SK-N-SH treated with all-trans-retinoic acid at 6 μM for 48 hours (cell line): ENCODE results near the gene DCLK2.

Source experiments
- ATAC-seq: fragments of 200-7000 bp; cut with Tn5 transposase; 3 replicates; pipeline ENCODE4 v1.9.1; 2020; ENCODE audit warnings: mild to moderate bottlenecking, moderate library complexity
- ARNTL ChIP-seq: fragments of 450-650 bp; formaldehyde crosslinking; IDR thresholded peaks from 2 replicates; pipeline ENCODE4 v1.5.0; 2020; ENCODE audit warnings: low read depth, mild to moderate bottlenecking, moderate library complexity, borderline replicate concordance
- BACH2 ChIP-seq: fragments of 250-450 bp; sonication (Bioruptor Pico); IDR thresholded peaks from 2 replicates; pipeline ENCODE4 v1.9.0; 2021; ENCODE audit warnings: mild to moderate bottlenecking, borderline replicate concordance
- CREB5 ChIP-seq: fragments of 250-450 bp; sonication (Bioruptor Pico); IDR thresholded peaks from 2 replicates; pipeline ENCODE4 v1.5.1; 2020; ENCODE audit warnings: low read depth, mild to moderate bottlenecking, moderate library complexity
- CSDC2 ChIP-seq: fragments of 250-450 bp; sonication (Bioruptor Pico); IDR thresholded peaks from 2 replicates; pipeline ENCODE4 v1.5.0; 2020; ENCODE audit warnings: mild to moderate bottlenecking, moderate library complexity
- CSRNP3 ChIP-seq: fragments of 250-450 bp; sonication (Bioruptor Pico); IDR thresholded peaks from 2 replicates; pipeline ENCODE4 v1.5.1; 2021; ENCODE audit warnings: mild to moderate bottlenecking, moderate library complexity
- ESRRG ChIP-seq: fragments of 250-450 bp; sonication (Bioruptor Pico); IDR thresholded peaks from 2 replicates; pipeline ENCODE4 v1.6.1; 2021; ENCODE audit warnings: mild to moderate bottlenecking
- GLIS3 ChIP-seq: fragments of 250-450 bp; sonication (Bioruptor Pico); IDR thresholded peaks from 2 replicates; pipeline ENCODE4 v1.5.0; 2020; ENCODE audit warnings: mild to moderate bottlenecking, moderate library complexity
- ISL1 ChIP-seq: fragments of 250-450 bp; sonication (Bioruptor Pico); IDR thresholded peaks from 2 replicates; pipeline ENCODE4 v2.1.2; 2022; ENCODE audit warnings: mild to moderate bottlenecking, moderate library complexity
- OSR1 ChIP-seq: fragments of 250-450 bp; sonication (Bioruptor Pico); IDR thresholded peaks from 2 replicates; pipeline ENCODE4 v1.8.0; 2022; ENCODE audit warnings: moderate library complexity, mild to moderate bottlenecking, inconsistent platforms
- PATZ1 ChIP-seq: fragments of 250-450 bp; sonication (Bioruptor Pico); IDR thresholded peaks from 2 replicates; pipeline ENCODE4 v1.8.0; 2020; ENCODE audit warnings: mild to moderate bottlenecking, moderate library complexity, borderline replicate concordance
- POU6F1 ChIP-seq: fragments of 250-450 bp; sonication (Bioruptor Pico); IDR thresholded peaks from 2 replicates; pipeline ENCODE4 v1.8.0; 2021; ENCODE audit warnings: low read depth, mild to moderate bottlenecking, moderate library complexity, borderline replicate concordance
- PPARA ChIP-seq: fragments of 250-450 bp; sonication (Bioruptor Pico); IDR thresholded peaks from 2 replicates; pipeline ENCODE4 v1.5.0; 2020; ENCODE audit warnings: mild to moderate bottlenecking, borderline replicate concordance
- RARB ChIP-seq: fragments of 250-450 bp; sonication (Bioruptor Pico); IDR thresholded peaks from 2 replicates; pipeline ENCODE4 v1.8.0; 2021; ENCODE audit warnings: mild to moderate bottlenecking, moderate library complexity
- SNAI2 ChIP-seq: fragments of 250-450 bp; sonication (Bioruptor Pico); IDR thresholded peaks from 2 replicates; pipeline ENCODE4 v1.5.0; 2020; ENCODE audit warnings: mild to moderate bottlenecking, moderate library complexity
- TCF4 ChIP-seq: fragments of 250-450 bp; sonication (Bioruptor Pico); IDR thresholded peaks from 2 replicates; pipeline ENCODE4 v1.8.0; 2021; ENCODE audit warnings: mild to moderate bottlenecking, moderate library complexity, borderline replicate concordance
- TOX ChIP-seq: fragments of 250-450 bp; sonication (Bioruptor Pico); IDR thresholded peaks from 2 replicates; pipeline ENCODE4 v1.8.0; 2021; ENCODE audit warnings: mild to moderate bottlenecking, moderate library complexity, borderline replicate concordance
- TSHZ2 ChIP-seq: fragments of 250-450 bp; sonication (Bioruptor Pico); IDR thresholded peaks from 2 replicates; pipeline ENCODE4 v1.5.0; 2020; ENCODE audit warnings: mild to moderate bottlenecking, moderate library complexity
- ZC3H10 ChIP-seq: fragments of 250-450 bp; sonication (Bioruptor Pico); IDR thresholded peaks from 2 replicates; pipeline ENCODE4 v1.5.1; 2021; ENCODE audit warnings: mild to moderate bottlenecking, moderate library complexity
- ZFP3 ChIP-seq: fragments of 250-450 bp; sonication (Bioruptor Pico); IDR thresholded peaks from 2 replicates; pipeline ENCODE4 v1.5.0; 2020; ENCODE audit warnings: mild to moderate bottlenecking, moderate library complexity
- ZNF565 ChIP-seq: fragments of 450-650 bp; formaldehyde crosslinking; conservative IDR thresholded peaks from 2 replicates; pipeline ENCODE4 v1.5.0; 2020; ENCODE audit warnings: low read depth, mild to moderate bottlenecking, moderate library complexity
- ZNF70 ChIP-seq: fragments of 450-650 bp; formaldehyde crosslinking; IDR thresholded peaks from 2 replicates; pipeline ENCODE4 v1.5.0; 2020; ENCODE audit warnings: mild to moderate bottlenecking, moderate library complexity
- ZNF8 ChIP-seq: fragments of 450-650 bp; formaldehyde crosslinking; IDR thresholded peaks from 2 replicates; pipeline ENCODE4 v1.5.0; 2020; ENCODE audit warnings: mild to moderate bottlenecking, moderate library complexity

Gene DCLK2

GRCh38 chr4:150240011-150240410 is 161.8 kb downstream of the DCLK2 start (continued):
- TF ChIP-seq CREB5 (CRISPR knock-in tag) (no peak), ARNTL (CRISPR knock-in tag) (no peak), ESRRG (no peak), GLIS3 (CRISPR knock-in tag) (no peak), TCF4 (CRISPR knock-in tag) (no peak), CSDC2 (CRISPR knock-in tag) (no peak)

- TF ChIP-seq ZFP3 (CRISPR knock-in tag) (no peak), POU6F1 (CRISPR knock-in tag) (no peak), BACH2 (no peak), RARB (CRISPR knock-in tag) (no peak), ARNTL (CRISPR knock-in tag) (no peak), PPARA (CRISPR knock-in tag) (no peak), ZNF70 (CRISPR knock-in tag) (no peak), ISL1 (CRISPR knock-in tag) (no peak), PATZ1 (no peak), ESRRG (no peak), SNAI2 (CRISPR knock-in tag) (no peak), TCF4 (CRISPR knock-in tag) (no peak), TSHZ2 (CRISPR knock-in tag) (no peak), ZNF565 (no peak), ZC3H10 (CRISPR knock-in tag) (no peak), TOX (no peak)
- ATAC-seq = peak; percentile 72
Observed at GRCh38 chr4:150242820-150243458, 164.7 kb downstream of the DCLK2 start.

- no peak for ATAC-seq
- TF ChIP-seq TOX = no peak
- no peak for TF ChIP-seq PATZ1
- no peak for TF ChIP-seq OSR1 (CRISPR knock-in tag)
- no peak for TF ChIP-seq SNAI2 (CRISPR knock-in tag)
- no peak for TF ChIP-seq POU6F1 (CRISPR knock-in tag)
- no peak for TF ChIP-seq TCF4 (CRISPR knock-in tag)
- TF ChIP-seq RARB (CRISPR knock-in tag) = no peak
- no peak for TF ChIP-seq ZNF565
- TF ChIP-seq ARNTL (CRISPR knock-in tag) = no peak
- TF ChIP-seq ZC3H10 (CRISPR knock-in tag) = no peak
- no peak for TF ChIP-seq ZNF8 (CRISPR knock-in tag)
- no peak for TF ChIP-seq ZFP3 (CRISPR knock-in tag)
- TF ChIP-seq CSDC2 (CRISPR knock-in tag) = no peak
- no peak for TF ChIP-seq GLIS3 (CRISPR knock-in tag)
- no peak for TF ChIP-seq PPARA (CRISPR knock-in tag)
- no peak for TF ChIP-seq ZNF70 (CRISPR knock-in tag)
- no peak for TF ChIP-seq ESRRG
- TF ChIP-seq CREB5 (CRISPR knock-in tag) = no peak
- no peak for TF ChIP-seq CSRNP3 (CRISPR knock-in tag)
Observed at GRCh38 chr4:150243932-150244331, 165.7 kb downstream of the DCLK2 start.
